Measurements from ENCODE around the gene CYP4F11. TPM values are rescaled to one million over a fixed set of nuclear protein-coding genes. Genes with fewer than 3 reads are reported as not detected.

Gene CYP4F11
- total and polyA plus RNA-seq, 2 of the 4 experiments (the other 2 are of a cell fraction) = not detected

DNA sequence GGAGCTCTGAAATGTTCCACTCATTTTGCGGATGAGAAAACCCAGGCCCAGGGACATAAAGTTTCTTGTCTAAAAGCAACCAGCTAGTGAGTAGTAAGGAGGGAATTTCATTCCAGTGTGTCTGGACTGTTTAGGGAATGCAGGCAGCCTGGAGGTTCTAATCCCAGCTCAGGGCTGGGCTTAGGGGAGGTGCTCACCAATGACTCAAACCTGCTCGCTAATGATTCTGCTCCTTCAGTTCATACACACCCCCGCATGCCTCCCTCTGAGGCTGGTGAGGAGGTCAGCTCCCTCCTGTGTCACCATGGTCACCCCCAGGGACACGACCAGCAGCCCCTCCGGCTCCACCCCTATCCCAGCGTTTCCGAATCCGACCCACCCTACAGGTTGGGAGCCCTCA is 71.1 kb downstream of the CYP4F11 start:
- 47% methylated on average over 2 of the region's 8 CpGs; no CpG with 5 or more reads in 1 of the 2 experiments for WGBS, 2 experiments (ENCODE audit: extremely low coverage in 2 of 2, insufficient read length in 1 of 2)
- intact Hi-C loops (cut with micrococcal nuclease) = no loop called here
- no peaks in the 10 kb centered on the region for H4K20me1 ChIP-seq (ENCODE audit: insufficient read depth, low read length)

More for the DNA sequence above, 71.1 kb downstream of the CYP4F11 start:
- Histone ChIP-seq H3K4me3 (ENCODE audit: insufficient read depth, low read depth, low read length) (no peak overlapping the region), H3K9ac (ENCODE audit: low read depth, low read length) (no peak overlapping the region), H3K4me1 (ENCODE audit: control insufficient read depth, insufficient read depth, low read length) (no peaks in the 10 kb centered on the region), H3K18ac (ENCODE audit: low read depth, low read length) (no peak overlapping the region), H3K9me1 (ENCODE audit: insufficient read depth, low read length) (no peaks in the 10 kb centered on the region), H4K5ac (ENCODE audit: low read depth, low read length) (no peak overlapping the region), H3K27me3 (ENCODE audit: control insufficient read depth, insufficient read depth, low read length) (no peaks in the 10 kb centered on the region), H2AFZ (replicated peaks; ENCODE audit: low read length, poor library complexity) (no peak overlapping the region), H3K4me2 (ENCODE audit: low read depth, low read length) (no peak overlapping the region), H3K79me1 (ENCODE audit: low read depth in 1 of 2, low read length in 2 of 2) (no peaks in the 10 kb centered on the region), H3K14ac (replicated peaks; ENCODE audit: low read depth, low read length) (no peak overlapping the region), H3K4ac (ENCODE audit: low read depth, low read length) (no peak overlapping the region), H3K23ac (ENCODE audit: low read depth, low read length) (no peak overlapping the region), H2BK20ac (ENCODE audit: low read depth, low read length) (no peak overlapping the region), H2AK5ac (ENCODE audit: low read depth, low read length) (no peak overlapping the region), H2BK15ac (ENCODE audit: low read depth, low read length) (no peak overlapping the region), H3K56ac (ENCODE audit: extremely low read depth, insufficient read depth, low read length) (no peak overlapping the region), H3K27ac (ENCODE audit: insufficient read depth, low read length) (no peak overlapping the region), H4K91ac (ENCODE audit: insufficient read depth, low read depth, low read length) (no peak overlapping the region), H3K36me3 (ENCODE audit: control insufficient read depth, insufficient read depth, low read length) (no peaks in the 10 kb centered on the region), H3K9me3 (ENCODE audit: control insufficient read depth, insufficient read depth, low read length) (peaks cover under 1% of the 10 kb centered on the region; the same call in 1 of the 2 replicates), H2BK5ac (ENCODE audit: low read depth, low read length, poor library complexity, severe bottlenecking) (no peak overlapping the region), H2BK120ac (ENCODE audit: low read depth, low read length) (no peak overlapping the region), H4K8ac (ENCODE audit: low read depth in 2 of 2, low read length in 2 of 2) (no peak overlapping the region), H2AK9ac (replicated peaks; ENCODE audit: low read depth, low read length, poor library complexity) (no peak overlapping the region)
- no peak for ATAC-seq (ENCODE audit: low read depth)
- DNase-seq = no peak
- in situ Hi-C loops (cut with MboI; ENCODE audit: low sequenced_read_pairs) = no loop called here
- ChIA-PET CTCF (no interaction called here), POLR2A (ENCODE audit: unreplicated experiment) (no interaction called here)
- TF ChIP-seq RCOR1 (IDR thresholded peaks at IDR 0.05; ENCODE audit: insufficient replicate concordance, low read length) = no peak
- TF ChIP-seq, protein P1, sequence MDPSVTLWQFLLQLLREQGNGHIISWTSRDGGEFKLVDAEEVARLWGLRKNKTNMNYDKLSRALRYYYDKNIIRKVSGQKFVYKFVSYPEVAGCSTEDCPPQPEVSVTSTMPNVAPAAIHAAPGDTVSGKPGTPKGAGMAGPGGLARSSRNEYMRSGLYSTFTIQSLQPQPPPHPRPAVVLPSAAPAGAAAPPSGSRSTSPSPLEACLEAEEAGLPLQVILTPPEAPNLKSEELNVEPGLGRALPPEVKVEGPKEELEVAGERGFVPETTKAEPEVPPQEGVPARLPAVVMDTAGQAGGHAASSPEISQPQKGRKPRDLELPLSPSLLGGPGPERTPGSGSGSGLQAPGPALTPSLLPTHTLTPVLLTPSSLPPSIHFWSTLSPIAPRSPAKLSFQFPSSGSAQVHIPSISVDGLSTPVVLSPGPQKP (IDR thresholded peaks at IDR 0.05; ENCODE audit: borderline replicate concordance, low read depth, low read length) = no peak
- TF ChIP-seq MXI1 (IDR thresholded peaks at IDR 0.05; ENCODE audit: borderline replicate concordance, low read depth, low read length) = no peak
- no peak for TF ChIP-seq RAD21 (IDR thresholded peaks at IDR 0.05; ENCODE audit: low read length)
- TF ChIP-seq, protein P2, sequence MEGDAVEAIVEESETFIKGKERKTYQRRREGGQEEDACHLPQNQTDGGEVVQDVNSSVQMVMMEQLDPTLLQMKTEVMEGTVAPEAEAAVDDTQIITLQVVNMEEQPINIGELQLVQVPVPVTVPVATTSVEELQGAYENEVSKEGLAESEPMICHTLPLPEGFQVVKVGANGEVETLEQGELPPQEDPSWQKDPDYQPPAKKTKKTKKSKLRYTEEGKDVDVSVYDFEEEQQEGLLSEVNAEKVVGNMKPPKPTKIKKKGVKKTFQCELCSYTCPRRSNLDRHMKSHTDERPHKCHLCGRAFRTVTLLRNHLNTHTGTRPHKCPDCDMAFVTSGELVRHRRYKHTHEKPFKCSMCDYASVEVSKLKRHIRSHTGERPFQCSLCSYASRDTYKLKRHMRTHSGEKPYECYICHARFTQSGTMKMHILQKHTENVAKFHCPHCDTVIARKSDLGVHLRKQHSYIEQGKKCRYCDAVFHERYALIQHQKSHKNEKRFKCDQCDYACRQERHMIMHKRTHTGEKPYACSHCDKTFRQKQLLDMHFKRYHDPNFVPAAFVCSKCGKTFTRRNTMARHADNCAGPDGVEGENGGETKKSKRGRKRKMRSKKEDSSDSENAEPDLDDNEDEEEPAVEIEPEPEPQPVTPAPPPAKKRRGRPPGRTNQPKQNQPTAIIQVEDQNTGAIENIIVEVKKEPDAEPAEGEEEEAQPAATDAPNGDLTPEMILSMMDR (conservative IDR thresholded peaks at IDR 0.05; ENCODE audit: low read depth, low read length) = no peak
- TF ChIP-seq FOS (IDR thresholded peaks at IDR 0.05; ENCODE audit: low read depth, low read length) = no peak
- TF ChIP-seq CHD1 (IDR thresholded peaks at IDR 0.05; ENCODE audit: low read depth, low read length) = no peak
- no peak for TF ChIP-seq POLR2A (IDR thresholded peaks at IDR 0.05; ENCODE audit: low read depth, low read length)
- TF ChIP-seq, protein P3, sequence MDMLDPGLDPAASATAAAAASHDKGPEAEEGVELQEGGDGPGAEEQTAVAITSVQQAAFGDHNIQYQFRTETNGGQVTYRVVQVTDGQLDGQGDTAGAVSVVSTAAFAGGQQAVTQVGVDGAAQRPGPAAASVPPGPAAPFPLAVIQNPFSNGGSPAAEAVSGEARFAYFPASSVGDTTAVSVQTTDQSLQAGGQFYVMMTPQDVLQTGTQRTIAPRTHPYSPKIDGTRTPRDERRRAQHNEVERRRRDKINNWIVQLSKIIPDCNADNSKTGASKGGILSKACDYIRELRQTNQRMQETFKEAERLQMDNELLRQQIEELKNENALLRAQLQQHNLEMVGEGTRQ (IDR thresholded peaks at IDR 0.05; ENCODE audit: low read depth, low read length) = no peak
- no peak for TF ChIP-seq NFE2L2 (IDR thresholded peaks at IDR 0.05; ENCODE audit: low read depth, low read length)
- TF ChIP-seq SMC3 (IDR thresholded peaks at IDR 0.05; ENCODE audit: low read depth, low read length) = no peak
- TF ChIP-seq BHLHE40 (IDR thresholded peaks at IDR 0.05; ENCODE audit: low read depth, low read length) = no peak
- no peak for TF ChIP-seq MAFK (IDR thresholded peaks at IDR 0.05; ENCODE audit: low read depth, low read length)
- TF ChIP-seq RFX5 (IDR thresholded peaks at IDR 0.05; ENCODE audit: low read depth, low read length) = no peak
- TF ChIP-seq CEBPB (IDR thresholded peaks at IDR 0.05; ENCODE audit: low read depth, low read length) = no peak
- TF ChIP-seq MAZ (IDR thresholded peaks at IDR 0.05; ENCODE audit: borderline replicate concordance, low read depth, low read length) = no peak
- dilution Hi-C loops (cut with HindIII; ENCODE audit: low sequenced_read_pairs, unreplicated experiment) = no loop called here
- BruUV-seq (replicated peaks) = no TSS peak

Data from IMR-90 (cell line).